Measurements from ENCODE around the gene CD6.

- TF ChIP-seq SMC3 (IDR thresholded peaks at IDR 0.05), result no peak
- no peak for TF ChIP-seq POLR2A (IDR thresholded peaks at IDR 0.05; ENCODE audit: low read length)
- no peak for TF ChIP-seq CTCF (IDR thresholded peaks at IDR 0.05)
- no peak for TF ChIP-seq FOSL2 (IDR thresholded peaks at IDR 0.05)
- TF ChIP-seq FOSL2 (CRISPR knock-in tag; IDR thresholded peaks at IDR 0.05), result no peak
- TF ChIP-seq KDM1A (IDR thresholded peaks at IDR 0.05; ENCODE audit: low read depth), result no peak
- TF ChIP-seq MAX (IDR thresholded peaks at IDR 0.05), result no peak
- TF ChIP-seq PBX3 (IDR thresholded peaks at IDR 0.05), result no peak
- TF ChIP-seq CHD2 (IDR thresholded peaks at IDR 0.05; ENCODE audit: low read length, partially characterized antibody), result no peak
- no peak for TF ChIP-seq KDM5A (IDR thresholded peaks at IDR 0.05)
- TF ChIP-seq RAD21 (conservative IDR thresholded peaks at IDR 0.05 in 1 of 2, IDR thresholded peaks at IDR 0.05 in 1 of 2), result no peak
- TF ChIP-seq SREBF2 (IDR thresholded peaks at IDR 0.05), result no peak
- no peak for TF ChIP-seq RFX5 (IDR thresholded peaks at IDR 0.05)
- no peak for TF ChIP-seq CBX2 (IDR thresholded peaks at IDR 0.05; ENCODE audit: borderline replicate concordance, low read depth)
Measured at GRCh38 chr11:61046833-61047232, 75.4 kb downstream of the CD6 start.
